Stimulated activated CD8-positive, alpha-beta memory T cell treated with anti-CD3 and anti-CD28 coated beads, Interleukin-15, amount 100 ng/mL, for 1 hour (primary cell): ENCODE results near the gene ARL8A.

Experiments used
- DNase-seq: peaks from one replicate; pipeline ENCODE4 v3.0.0-alpha.2; 2020; ENCODE audit warnings: low read depth

The ARL8A gene

GRCh38 chr1:202135221-202135721 lies 9.3 kb downstream of the ARL8A start:
- no peak for DNase-seq

- no peak for DNase-seq
These were observed 9.8 kb downstream of the ARL8A start for GRCh38 chr1:202134645-202135172.

DNA sequence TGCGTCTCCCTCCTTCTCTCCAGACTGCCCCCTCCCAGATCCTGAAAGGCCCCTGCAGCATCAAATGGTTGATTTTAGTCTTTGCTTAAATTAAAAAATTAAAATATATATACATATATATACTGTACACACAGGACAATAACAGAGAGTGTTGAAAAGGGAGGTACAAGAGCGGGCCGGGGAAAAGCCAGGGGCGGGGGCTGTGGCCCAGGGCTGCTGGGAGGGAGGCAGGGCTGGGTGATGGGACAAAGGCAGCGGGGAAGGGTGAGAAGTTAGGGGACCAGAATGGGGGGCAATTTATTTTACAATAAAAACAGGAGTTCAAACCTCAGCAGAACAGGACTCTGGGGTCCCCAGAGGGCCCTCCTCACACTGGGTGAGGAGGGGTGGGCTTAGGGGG lies 10.5 kb downstream of the ARL8A start:
- DNase-seq, result no peak

DNA sequence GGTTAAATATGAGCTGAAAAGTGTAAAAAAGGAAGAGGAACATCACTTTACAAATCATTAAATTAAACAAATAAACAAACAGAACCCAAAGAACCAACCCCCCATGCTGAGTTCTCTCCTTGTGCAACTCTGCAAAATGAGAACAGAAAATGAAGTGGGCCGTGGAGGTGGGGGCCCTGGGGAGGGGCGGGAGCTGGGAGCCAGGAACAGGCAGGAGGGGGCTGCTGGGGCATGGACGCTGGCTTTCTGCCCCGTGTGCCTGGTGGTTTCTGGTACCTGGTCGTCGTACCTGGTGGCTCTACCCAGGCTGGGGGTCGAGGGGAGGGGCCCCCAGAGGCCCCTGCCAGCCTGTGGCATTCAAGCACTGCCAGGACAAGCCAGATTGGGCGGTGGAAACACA lies 11.0 kb downstream of the ARL8A start:
- no peak for DNase-seq

- DNase-seq, result no peak
These were observed 11.5 kb downstream of the ARL8A start for GRCh38 chr1:202133001-202133400.

DNA sequence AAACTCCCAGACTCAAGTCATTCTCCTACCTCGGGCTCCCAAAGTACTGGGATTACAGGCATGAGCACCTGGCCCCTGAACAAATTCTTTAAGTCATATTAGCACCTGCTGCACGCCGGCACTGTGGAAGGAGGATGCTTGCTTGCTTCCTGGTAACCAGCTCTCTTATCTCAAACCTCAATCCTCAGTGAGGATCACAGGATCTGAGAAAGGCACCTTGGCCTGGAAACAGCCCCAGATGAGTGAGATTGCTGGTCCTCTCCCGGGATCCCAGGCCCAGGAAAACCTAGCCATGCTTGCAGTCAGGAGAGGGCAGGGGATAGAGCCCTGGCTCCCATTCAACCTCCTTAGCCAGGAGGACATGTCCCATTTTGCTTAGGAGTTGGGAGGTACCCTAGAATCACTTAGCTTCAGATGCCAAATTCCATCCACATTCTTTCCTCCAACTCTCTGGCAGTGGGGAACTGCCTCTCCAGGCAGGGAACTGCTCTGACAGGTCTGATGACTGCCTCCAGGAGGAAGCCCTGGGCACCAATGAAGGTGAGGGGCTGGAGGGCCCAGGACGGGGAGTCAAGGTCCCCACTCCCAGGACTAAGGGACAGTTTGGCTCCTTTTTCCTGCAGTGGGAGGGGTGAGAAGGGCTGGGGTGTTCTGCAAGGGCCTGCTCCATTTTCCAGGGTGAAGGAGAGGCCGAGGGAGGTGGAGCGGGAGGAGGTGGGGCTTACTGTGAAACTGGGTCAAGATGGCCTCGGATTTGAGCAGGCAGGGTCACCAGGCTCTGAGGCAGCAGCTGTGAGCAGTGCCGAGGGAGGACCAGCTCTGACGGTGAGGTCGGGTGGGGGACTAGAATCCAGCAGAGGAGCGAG lies 12.3 kb downstream of the ARL8A start:
- no peak for DNase-seq

- no peak for DNase-seq
These were observed 13.6 kb downstream of the ARL8A start for GRCh38 chr1:202130816-202131522.

GRCh38 chr1:202130297-202130721 lies 14.2 kb downstream of the ARL8A start:
- DNase-seq, result no peak

- DNase-seq, result no peak
These were observed 14.9 kb downstream of the ARL8A start for GRCh38 chr1:202129453-202130296.

- no peak for DNase-seq
These were observed 16.5 kb downstream of the ARL8A start for GRCh38 chr1:202127836-202128622.

DNA sequence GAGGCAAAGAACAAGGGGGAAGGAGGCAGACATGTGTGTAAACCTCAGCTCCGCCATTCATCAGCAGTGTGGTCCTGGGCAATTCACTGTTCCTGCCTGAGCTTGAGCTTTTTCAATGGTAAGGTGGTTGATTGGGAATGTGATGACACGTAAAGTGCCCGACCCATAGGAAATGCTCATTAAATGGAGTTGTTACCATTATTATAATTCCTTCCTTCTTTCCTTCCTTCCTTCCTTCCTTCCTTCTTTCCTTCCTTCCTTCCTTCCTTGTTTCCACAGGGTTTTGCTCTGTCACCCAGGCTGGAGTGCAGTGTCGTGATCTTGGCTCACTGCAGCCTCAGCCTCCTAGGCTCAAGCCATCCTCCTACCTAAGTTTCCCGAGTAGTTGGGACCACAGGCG lies 17.5 kb downstream of the ARL8A start:
- no peak for DNase-seq

GRCh38 chr1:202126426-202126825 lies 18.1 kb downstream of the ARL8A start:
- no peak for DNase-seq

GRCh38 chr1:202125611-202126010 lies 18.9 kb downstream of the ARL8A start:
- no peak for DNase-seq

- DNase-seq, result no peak
These were observed 20.4 kb downstream of the ARL8A start for GRCh38 chr1:202124142-202124541.

GRCh38 chr1:202123336-202123813 lies 21.2 kb downstream of the ARL8A start:
- no peak for DNase-seq

DNA sequence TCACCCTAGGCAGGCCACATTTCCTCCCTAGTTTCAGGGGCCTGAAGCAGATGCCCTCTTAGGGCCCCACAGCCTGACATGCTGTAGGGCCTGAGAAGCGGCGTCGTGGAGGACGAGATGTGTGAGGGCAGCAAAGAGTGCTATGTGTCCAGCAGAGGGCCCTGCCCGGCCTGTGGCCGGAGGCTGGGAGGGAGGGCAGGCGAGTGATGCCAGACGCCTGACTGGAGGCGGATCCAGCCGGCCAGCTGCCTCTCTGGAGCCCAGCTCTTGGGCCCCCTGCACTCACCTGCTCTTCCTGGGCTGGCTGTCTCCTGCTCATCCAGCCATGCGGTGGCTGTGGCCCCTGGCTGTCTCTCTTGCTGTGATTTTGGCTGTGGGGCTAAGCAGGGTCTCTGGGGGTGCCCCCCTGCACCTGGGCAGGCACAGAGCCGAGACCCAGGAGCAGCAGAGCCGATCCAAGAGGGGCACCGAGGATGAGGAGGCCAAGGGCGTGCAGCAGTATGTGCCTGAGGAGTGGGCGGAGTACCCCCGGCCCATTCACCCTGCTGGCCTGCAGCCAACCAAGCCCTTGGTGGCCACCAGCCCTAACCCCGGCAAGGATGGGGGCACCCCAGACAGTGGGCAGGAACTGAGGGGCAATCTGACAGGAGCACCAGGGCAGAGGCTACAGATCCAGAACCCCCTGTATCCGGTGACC lies 21.8 kb downstream of the ARL8A start, which contains the start of gene GPR37L1:
Gene GPR37L1 (plus strand): TSS at position 279 of the 697 bp plus-strand sequence. CDS start 47 bp downstream, at position 326.
- DNase-seq, result no peak

GRCh38 chr1:202121006-202121405 lies 23.5 kb downstream of the ARL8A start:
- no peak for DNase-seq

- DNase-seq, result no peak
These were observed 26.6 kb downstream of the ARL8A start for GRCh38 chr1:202117898-202118371.

DNA sequence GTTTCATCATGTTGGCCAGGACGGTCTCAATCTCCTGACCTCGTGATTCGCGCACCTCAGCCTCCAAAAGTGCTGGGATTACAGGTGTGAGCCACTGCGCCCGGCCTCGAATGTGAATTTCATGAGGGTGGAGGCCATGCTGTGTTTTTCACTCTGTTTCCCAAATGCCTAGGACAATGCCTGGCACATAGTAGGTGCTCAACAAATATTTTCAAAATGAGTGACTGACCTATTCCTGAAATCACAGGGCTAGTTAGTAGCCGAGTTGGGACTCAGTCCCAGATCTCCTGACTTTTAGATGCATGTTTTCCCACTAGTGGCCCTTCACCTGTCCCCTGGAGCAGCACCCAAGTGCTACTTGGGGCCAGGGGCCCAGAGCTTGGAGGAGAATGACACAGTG lies 28.2 kb downstream of the ARL8A start:
- no peak for DNase-seq

DNA sequence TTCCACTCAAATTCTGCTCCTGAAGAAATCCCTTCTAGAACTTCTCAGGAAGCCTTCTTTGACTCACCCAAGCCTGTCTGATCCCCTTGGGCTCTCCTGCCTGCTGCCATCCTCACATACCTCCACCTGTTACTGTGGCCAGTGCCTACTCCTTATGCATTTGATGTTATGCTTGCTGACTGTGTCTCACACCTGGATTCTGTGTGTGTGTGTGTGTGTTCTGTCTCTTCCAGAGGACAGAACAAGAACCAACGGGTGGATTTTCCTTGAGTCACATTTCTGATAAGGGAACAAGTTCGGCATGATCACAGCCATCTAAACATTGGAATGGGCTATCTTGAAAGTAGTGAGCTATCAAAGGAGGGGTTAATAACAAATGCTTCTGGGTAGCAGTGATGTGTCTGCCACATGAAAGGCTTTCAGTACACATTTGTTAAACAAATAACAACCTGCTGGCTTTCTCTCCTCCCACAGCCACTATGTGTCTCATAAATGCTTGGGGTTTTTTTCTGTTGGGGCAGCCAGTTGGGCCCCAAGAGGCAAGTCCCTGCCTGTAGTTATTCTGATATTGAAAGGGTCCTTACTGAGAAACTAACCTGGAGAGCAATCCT lies 30.7 kb downstream of the ARL8A start:
- no peak for DNase-seq
